GM12873 (cell line): ENCODE measurements around the gene IER2.

ENCODE experiments used
- CTCF ChIP-seq: IDR thresholded peaks from 2 replicates; pipeline ENCODE4 v1.5.1; 2012; ENCODE audit warnings: low read depth, mild to moderate bottlenecking, moderate library complexity, low read length, control low read depth; ENCODE audit not compliant: insufficient read depth; ENCODE audit errors: missing control alignments

IER2 gene

GRCh38 chr19:13130886-13131490, 19.2 kb upstream of the IER2 start:
- no peak for TF ChIP-seq CTCF

DNA sequence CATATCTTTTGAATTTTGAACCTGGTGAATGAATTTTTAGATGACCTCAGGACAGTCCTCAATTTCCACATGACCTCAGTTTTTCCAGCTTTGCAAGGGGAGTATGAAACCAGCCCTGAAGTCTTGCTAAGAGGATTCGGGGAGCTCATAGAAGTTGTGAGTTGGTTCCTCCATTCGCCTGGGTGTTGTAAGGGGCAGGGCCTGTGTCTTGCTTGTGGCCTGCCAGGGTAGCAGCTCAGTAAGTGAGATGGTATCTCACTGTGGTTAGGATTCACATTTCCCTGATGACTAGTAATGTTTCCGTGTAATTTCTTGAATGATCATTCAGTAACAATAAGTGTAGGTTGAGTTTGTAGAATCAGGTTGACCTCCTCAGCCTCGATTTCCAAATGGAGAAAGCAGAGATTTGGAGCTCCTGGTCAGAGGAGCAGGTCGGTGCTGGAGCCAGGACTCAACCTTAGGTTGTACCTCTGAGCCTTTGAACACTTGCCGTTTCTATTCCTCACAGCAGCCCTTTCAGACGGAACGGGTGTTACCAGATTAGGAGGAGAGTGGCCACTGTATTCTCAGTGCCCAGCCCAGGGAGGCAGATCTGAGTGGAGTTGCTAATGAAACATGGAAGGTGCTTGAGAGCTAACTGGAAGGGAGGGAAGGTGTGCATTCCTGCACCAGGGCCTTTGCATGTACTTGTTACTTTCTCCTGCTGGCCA, 17.6 kb upstream of the IER2 start:
- no peak for TF ChIP-seq CTCF

DNA sequence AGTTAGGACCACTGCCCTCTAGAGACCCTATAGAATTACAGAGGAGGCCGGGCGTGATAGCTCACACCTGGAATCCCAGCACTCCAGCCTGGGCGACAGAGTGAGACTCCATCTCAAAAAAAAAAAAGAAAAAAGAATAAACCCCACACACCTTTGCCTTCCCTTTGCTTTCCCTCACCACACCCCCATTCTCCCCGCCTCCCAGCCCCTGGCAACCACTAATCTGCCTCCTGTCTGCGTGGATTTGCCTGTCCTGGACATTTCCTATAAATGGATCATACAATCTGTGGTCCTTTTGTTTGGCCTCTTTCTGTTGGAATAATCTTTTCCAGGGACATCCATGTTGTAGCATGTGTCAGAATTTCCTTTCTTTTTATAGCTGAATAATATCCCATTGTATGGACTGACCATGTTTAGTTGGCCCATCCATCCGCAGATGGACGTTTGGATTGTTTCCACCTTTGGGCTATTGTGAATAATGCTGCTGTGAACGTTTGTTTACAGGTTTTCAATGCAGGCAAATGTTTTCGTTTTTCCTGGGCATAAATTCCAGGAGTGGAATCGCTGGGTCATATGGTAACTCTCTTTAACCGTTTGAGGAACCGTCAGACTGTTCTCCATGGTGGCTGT, 16.9 kb upstream of the IER2 start:
- no peak for TF ChIP-seq CTCF

DNA sequence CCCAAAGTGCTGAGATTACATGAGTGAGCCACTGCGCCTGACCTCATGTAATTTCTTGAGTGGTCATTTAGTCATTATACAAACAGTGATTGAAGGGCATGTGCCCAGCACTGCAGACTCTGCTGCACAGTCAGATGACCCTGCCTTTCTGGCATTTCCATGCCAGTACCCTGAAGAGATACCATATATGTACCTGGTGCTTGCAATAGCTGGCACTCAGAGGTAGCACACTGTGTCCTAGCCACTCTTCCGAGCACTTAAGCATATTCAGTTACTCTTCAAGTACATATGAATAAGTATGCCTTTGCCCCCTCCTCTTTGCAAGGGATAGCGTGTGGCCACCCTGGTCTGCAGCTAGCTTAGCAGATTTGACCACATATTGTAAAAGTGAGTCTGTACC, 15.6 kb upstream of the IER2 start:
- no peak for TF ChIP-seq CTCF

- TF ChIP-seq CTCF = no peak
These were observed 14.8 kb upstream of the IER2 start for GRCh38 chr19:13135068-13136062.

GRCh38 chr19:13137290-13137794, 12.9 kb upstream of the IER2 start:
- TF ChIP-seq CTCF = no peak
